ENCODE results near the gene KSR2. TPM values are rescaled to one million over a fixed set of nuclear protein-coding genes. Genes with fewer than 3 reads are reported as not detected.
A peak's percentile ranks its signal among the peaks of the same experiment; 100 is the strongest.

Gene KSR2
- total RNA-seq, 4 donors from 2014 or later: 0.02 to 0.10 TPM; not detected in 2

- DNase-seq: no peak
- in situ Hi-C loops (cut with MboI; ENCODE audit: low sequenced_read_pairs in 4 of 4): no loop called here
- H3K27ac ChIP-seq: no peak overlapping the region
- H3K9me3 ChIP-seq: no peaks in the 10 kb centered on the region
- ATAC-seq: no peak
- no peaks in the 10 kb centered on the region for H3K4me1 ChIP-seq
- TF ChIP-seq POLR2A (IDR thresholded peaks at IDR 0.05): no peak
- no peak for TF ChIP-seq CTCF (IDR thresholded peaks at IDR 0.05 in 4 of 5, conservative IDR thresholded peaks at IDR 0.05 in 1 of 5)
- no peak overlapping the region for H3K4me3 ChIP-seq
- no peaks in the 10 kb centered on the region for H3K27me3 ChIP-seq
- intact Hi-C loops (cut with DNase I; ENCODE audit: low total_unique reads): no loop called here
- H3K36me3 ChIP-seq: no peaks in the 10 kb centered on the region
These were observed 276.3 kb downstream of the KSR2 start for GRCh38 chr12:117692512-117692911.

GRCh38 chr12:117689857-117690256, 278.9 kb downstream of the KSR2 start:
- no peaks in the 10 kb centered on the region for H3K9me3 ChIP-seq
- no peak for ATAC-seq
- intact Hi-C loops (cut with DNase I; ENCODE audit: low total_unique reads) (no loop called here), in situ Hi-C loops (cut with MboI; ENCODE audit: low sequenced_read_pairs in 4 of 4) (no loop called here)
- H3K36me3 ChIP-seq: no peaks in the 10 kb centered on the region
- H3K4me1 ChIP-seq: no peaks in the 10 kb centered on the region
- DNase-seq: no peak
- no peak overlapping the region for H3K4me3 ChIP-seq
- TF ChIP-seq POLR2A (IDR thresholded peaks at IDR 0.05) (no peak), CTCF (IDR thresholded peaks at IDR 0.05 in 4 of 5, conservative IDR thresholded peaks at IDR 0.05 in 1 of 5) (no peak)
- no peak overlapping the region for H3K27ac ChIP-seq
- H3K27me3 ChIP-seq: no peaks in the 10 kb centered on the region

- Histone ChIP-seq H3K4me1 (no peaks in the 10 kb centered on the region), H3K9me3 (no peaks in the 10 kb centered on the region), H3K27me3 (no peaks in the 10 kb centered on the region), H3K4me3 (no peak overlapping the region), H3K27ac (no peak overlapping the region), H3K36me3 (no peaks in the 10 kb centered on the region)
- no peak for DNase-seq
- intact Hi-C loops (cut with DNase I; ENCODE audit: low total_unique reads) (no loop called here), in situ Hi-C loops (cut with MboI; ENCODE audit: low sequenced_read_pairs in 4 of 4) (no loop called here)
- ATAC-seq: no peak
- TF ChIP-seq POLR2A (IDR thresholded peaks at IDR 0.05) (no peak), CTCF (IDR thresholded peaks at IDR 0.05 in 4 of 5, conservative IDR thresholded peaks at IDR 0.05 in 1 of 5) (no peak)
These were observed 280.3 kb downstream of the KSR2 start for GRCh38 chr12:117688446-117688845.

GRCh38 chr12:117686911-117687377, 281.8 kb downstream of the KSR2 start:
- no peak overlapping the region for H3K4me3 ChIP-seq
- ATAC-seq (no peak), DNase-seq (peak in 1 of 2 donors; percentile 21)
- no peaks in the 10 kb centered on the region for H3K27me3 ChIP-seq
- H3K27ac ChIP-seq: no peak overlapping the region
- in situ Hi-C loops (cut with MboI; ENCODE audit: low sequenced_read_pairs in 4 of 4): no loop called here
- intact Hi-C loops (cut with DNase I; ENCODE audit: low total_unique reads): no loop called here
- no peaks in the 10 kb centered on the region for H3K4me1 ChIP-seq
- H3K36me3 ChIP-seq: no peaks in the 10 kb centered on the region
- no peaks in the 10 kb centered on the region for H3K9me3 ChIP-seq
- TF ChIP-seq POLR2A (IDR thresholded peaks at IDR 0.05) (no peak), CTCF (IDR thresholded peaks at IDR 0.05 in 4 of 5, conservative IDR thresholded peaks at IDR 0.05 in 1 of 5) (no peak)

GRCh38 chr12:117686210-117686609, 282.6 kb downstream of the KSR2 start:
- DNase-seq (no peak), ATAC-seq (no peak)
- no peaks in the 10 kb centered on the region for H3K36me3 ChIP-seq
- no peaks in the 10 kb centered on the region for H3K9me3 ChIP-seq
- in situ Hi-C loops (cut with MboI; ENCODE audit: low sequenced_read_pairs in 4 of 4) (no loop called here), intact Hi-C loops (cut with DNase I; ENCODE audit: low total_unique reads) (no loop called here)
- H3K27ac ChIP-seq: no peak overlapping the region
- H3K27me3 ChIP-seq: no peaks in the 10 kb centered on the region
- no peak overlapping the region for H3K4me3 ChIP-seq
- no peaks in the 10 kb centered on the region for H3K4me1 ChIP-seq
- TF ChIP-seq CTCF (IDR thresholded peaks at IDR 0.05 in 4 of 5, conservative IDR thresholded peaks at IDR 0.05 in 1 of 5) (no peak), POLR2A (IDR thresholded peaks at IDR 0.05) (no peak)

Measured in gastrocnemius medialis (tissue), 4 donors.